NCI-H2107 treated with DMSO at 0.1 percent for 48 hours (cell line): ENCODE results near the gene RNF38.
"Not testable (repeated sequence)": the region's sequence is repeated elsewhere in the genome, so short reads cannot be mapped to it uniquely, and the experiment has no call there.

Experiments used
- DNase-seq: peaks from one replicate; lab custom pipeline; 2025; ENCODE audit not compliant: unreplicated experiment; lab: John Stamatoyannopoulos, UW

Gene RNF38

GRCh38 chr9:36407122-36407723, 7.2 kb upstream of the RNF38 start:
- peak; percentile 94 for DNase-seq

GRCh38 chr9:36402536-36402935, 2.5 kb upstream of the RNF38 start:
- DNase-seq = no peak

- no peak for DNase-seq
These were observed 1.9 kb upstream of the RNF38 start for GRCh38 chr9:36401897-36402480.

DNA sequence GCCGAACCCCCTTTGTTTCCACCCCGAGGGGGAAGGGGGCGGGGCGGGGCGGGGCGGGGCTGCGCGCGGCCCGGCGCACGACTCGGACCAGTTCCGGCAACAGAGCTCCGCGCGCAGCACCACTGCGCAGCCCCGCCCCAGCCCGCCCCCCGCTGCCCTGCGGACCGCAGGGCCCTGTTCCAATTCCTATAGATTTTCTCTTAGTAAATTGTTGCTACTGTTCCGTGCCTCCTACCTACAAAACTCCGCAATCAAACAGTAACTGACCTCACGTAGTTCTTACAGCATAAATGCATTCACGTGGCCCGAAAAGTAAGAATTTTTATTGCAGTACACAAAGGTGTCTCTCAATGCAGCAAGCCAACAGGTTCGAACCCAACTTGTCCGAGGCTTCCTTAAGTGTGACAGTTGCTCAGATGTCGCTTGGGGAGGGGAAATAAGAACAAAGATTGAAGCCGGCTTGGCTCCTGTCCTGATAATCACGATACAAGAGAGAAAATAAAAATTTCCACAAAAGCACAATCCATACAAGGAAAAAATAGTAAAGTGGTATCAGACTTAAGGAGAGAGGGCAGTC, 1.2 kb upstream of the RNF38 start:
- peak; percentile 52 for DNase-seq

- peak; percentile 67 for DNase-seq
These were observed 479 bp upstream of the RNF38 start for GRCh38 chr9:36400332-36401163.

- no peak for DNase-seq
These were observed 1.3 kb downstream of the RNF38 start for GRCh38 chr9:36398745-36399144.

DNA sequence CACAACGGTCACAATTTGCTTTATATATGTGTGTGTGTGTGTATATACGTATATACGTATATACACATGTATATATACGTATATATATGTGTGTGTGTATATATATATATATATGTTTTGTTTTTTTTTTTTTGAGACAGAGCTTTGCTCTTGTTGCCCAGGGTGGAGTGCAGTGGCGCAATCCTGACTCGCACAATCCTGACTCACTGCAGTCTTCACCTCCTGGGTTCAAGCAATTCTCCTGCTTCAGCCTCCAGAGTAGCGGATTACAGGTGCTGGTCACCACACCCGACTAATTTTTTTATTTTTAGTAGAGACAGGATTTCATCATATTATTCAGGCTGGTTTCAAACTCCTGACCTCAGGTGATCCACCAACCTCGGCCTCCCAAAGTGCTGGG, 3.1 kb downstream of the RNF38 start:
- DNase-seq = no peak

- no peak for DNase-seq
These were observed 7.6 kb downstream of the RNF38 start for GRCh38 chr9:36392489-36392888.

DNA sequence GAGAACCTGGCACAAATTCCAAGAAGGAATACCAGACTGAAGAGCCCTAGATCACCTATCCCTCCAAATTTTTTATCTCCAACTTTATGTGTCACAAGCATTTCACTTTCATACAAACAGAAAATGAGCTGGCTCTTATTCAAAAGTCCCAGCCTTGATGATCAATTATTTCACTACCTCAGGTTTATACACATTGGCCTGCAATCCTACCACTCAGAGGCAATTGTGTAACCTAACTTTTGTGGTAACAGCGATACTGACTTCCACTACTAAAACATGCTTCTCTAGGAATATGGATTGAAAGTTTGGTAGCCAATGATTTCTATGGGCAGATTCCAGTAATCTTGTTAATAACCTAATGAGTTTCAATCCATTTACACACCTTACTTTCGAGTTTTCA, 10.5 kb downstream of the RNF38 start:
- no peak for DNase-seq

GRCh38 chr9:36386396-36386965, 13.6 kb downstream of the RNF38 start:
- not testable (repeated sequence) for DNase-seq

- no peak for DNase-seq
These were observed 17.6 kb downstream of the RNF38 start for GRCh38 chr9:36382484-36382883.

GRCh38 chr9:36364577-36364976, 35.5 kb downstream of the RNF38 start:
- no peak for DNase-seq

- no peak for DNase-seq
These were observed 36.6 kb downstream of the RNF38 start for GRCh38 chr9:36363448-36363847.

GRCh38 chr9:36358486-36358885, 41.6 kb downstream of the RNF38 start:
- DNase-seq = no peak

DNA sequence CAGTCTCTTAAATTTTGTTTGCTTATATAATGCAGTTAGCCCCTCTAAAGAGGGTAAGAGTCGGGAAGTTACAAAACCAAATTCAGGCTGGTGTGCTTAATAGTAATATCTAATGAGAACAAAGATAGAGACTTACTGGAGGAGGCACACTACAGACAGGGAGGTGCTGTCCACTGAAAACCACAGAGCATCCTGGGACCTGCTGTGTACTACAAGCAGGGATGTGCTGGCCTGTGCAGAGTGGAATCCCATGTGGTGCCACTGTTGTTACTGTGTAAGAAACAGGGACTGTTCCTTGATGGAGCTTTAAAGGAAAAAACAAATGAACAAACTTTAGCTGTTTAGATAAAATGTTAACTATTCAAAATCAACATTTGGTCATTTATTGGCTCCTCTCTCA, 42.4 kb downstream of the RNF38 start:
- no peak for DNase-seq

DNA sequence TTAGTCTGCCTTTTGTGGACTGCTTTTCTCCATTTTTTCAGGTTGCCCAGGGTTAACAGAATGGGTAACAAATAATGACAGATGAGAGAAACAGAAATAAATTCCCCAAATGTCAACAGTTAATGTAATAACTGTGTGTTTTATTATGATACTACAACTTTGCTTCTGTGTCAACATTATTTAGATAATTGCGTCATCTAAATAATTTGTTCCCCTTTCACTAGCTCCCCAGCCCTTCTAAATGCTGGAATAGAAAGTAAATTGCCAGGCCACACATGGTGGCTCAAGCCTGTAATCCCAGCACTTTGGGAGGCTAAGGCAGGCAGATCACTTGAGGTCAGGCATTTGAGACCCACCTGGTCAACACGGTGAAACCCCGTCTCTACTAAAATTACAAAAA, 53.5 kb downstream of the RNF38 start:
- DNase-seq = no peak

- DNase-seq = no peak
These were observed 54.8 kb downstream of the RNF38 start for GRCh38 chr9:36345103-36345846.

DNA sequence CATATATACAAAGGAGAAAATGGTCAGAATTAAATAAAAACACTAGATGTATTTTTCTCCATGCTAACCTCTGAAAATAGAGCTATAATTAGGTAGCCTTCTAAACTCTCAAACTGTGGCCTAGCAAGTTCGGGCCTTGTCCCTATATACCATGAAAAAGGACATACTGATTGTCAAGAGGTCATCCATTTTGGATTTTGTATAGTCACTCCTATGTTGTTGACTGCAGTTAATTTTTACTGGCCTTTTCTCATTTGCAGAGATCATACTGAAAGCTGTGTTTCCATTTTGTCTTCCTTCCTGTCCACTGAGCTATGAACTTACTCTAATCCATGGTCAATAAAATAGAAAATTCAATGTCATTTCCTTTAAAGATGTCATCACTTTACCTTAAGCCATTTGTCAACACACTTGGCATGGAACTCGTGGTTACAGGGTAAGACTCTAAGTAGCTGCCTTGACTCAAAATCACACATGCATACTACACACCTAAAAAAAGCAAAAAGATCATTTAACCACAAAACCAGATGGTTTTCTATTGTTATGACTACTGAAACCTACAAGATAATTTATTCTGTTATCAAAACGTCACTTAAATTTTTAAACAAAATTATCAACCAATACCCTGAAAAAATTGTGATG, 58.0 kb downstream of the RNF38 start:
- DNase-seq = no peak

- DNase-seq = no peak
These were observed 62.2 kb downstream of the RNF38 start for GRCh38 chr9:36337865-36338264.

- no peak for DNase-seq
These were observed 63.1 kb downstream of the RNF38 start for GRCh38 chr9:36337002-36337401.
